ENCODE data around the gene RAP1GAP. TPM values are rescaled to one million over a fixed set of nuclear protein-coding genes. Genes with fewer than 3 reads are reported as not detected.

The RAP1GAP gene
- total RNA-seq, 1 donor from 2014 or later, result 0.64 TPM

- intact Hi-C loops (cut with DNase I), result no loop called here
- peak; percentile 15 to 51 (median 37) for TF ChIP-seq CTCF (IDR thresholded peaks at IDR 0.05)
- Histone ChIP-seq H3K36me3 (no peaks in the 10 kb centered on the region), H3K9me3 (no peaks in the 10 kb centered on the region), H3K27ac (no peak overlapping the region), H3K4me1 (no peaks in the 10 kb centered on the region), H3K27me3 (no peaks in the 10 kb centered on the region), H3K4me3 (no peak overlapping the region)
- no peak for DNase-seq (ENCODE audit: low spot score in 2 of 2)
These were observed 73.9 kb downstream of the RAP1GAP start for GRCh38 chr1:21594935-21595897.

GRCh38 chr1:21594501-21594900 lies 74.7 kb downstream of the RAP1GAP start:
- H3K4me1 ChIP-seq, result no peaks in the 10 kb centered on the region
- no peak for TF ChIP-seq CTCF (IDR thresholded peaks at IDR 0.05)
- DNase-seq (ENCODE audit: low spot score in 2 of 2), result no peak
- no peak overlapping the region for H3K4me3 ChIP-seq
- intact Hi-C loops (cut with DNase I), result no loop called here
- H3K9me3 ChIP-seq, result no peaks in the 10 kb centered on the region
- H3K27ac ChIP-seq, result no peak overlapping the region
- no peaks in the 10 kb centered on the region for H3K27me3 ChIP-seq
- no peaks in the 10 kb centered on the region for H3K36me3 ChIP-seq

GRCh38 chr1:21593231-21593630 lies 75.9 kb downstream of the RAP1GAP start:
- no peak for TF ChIP-seq CTCF (IDR thresholded peaks at IDR 0.05)
- Histone ChIP-seq H3K27ac (no peak overlapping the region), H3K9me3 (no peaks in the 10 kb centered on the region), H3K36me3 (no peaks in the 10 kb centered on the region), H3K4me3 (no peak overlapping the region), H3K27me3 (no peaks in the 10 kb centered on the region), H3K4me1 (no peaks in the 10 kb centered on the region)
- no peak for DNase-seq (ENCODE audit: low spot score in 2 of 2)
- intact Hi-C loops (cut with DNase I), result no loop called here

GRCh38 chr1:21592086-21592865 lies 76.9 kb downstream of the RAP1GAP start:
- intact Hi-C loops (cut with DNase I), result no loop called here
- DNase-seq (ENCODE audit: low spot score in 2 of 2), result no peak
- Histone ChIP-seq H3K4me3 (no peak overlapping the region), H3K27ac (no peak overlapping the region), H3K36me3 (no peaks in the 10 kb centered on the region), H3K9me3 (no peaks in the 10 kb centered on the region), H3K4me1 (no peaks in the 10 kb centered on the region), H3K27me3 (no peaks in the 10 kb centered on the region)
- no peak for TF ChIP-seq CTCF (IDR thresholded peaks at IDR 0.05)

GRCh38 chr1:21590934-21591333 lies 78.2 kb downstream of the RAP1GAP start:
- intact Hi-C loops (cut with DNase I), result no loop called here
- no peak overlapping the region for H3K4me3 ChIP-seq
- H3K9me3 ChIP-seq, result no peaks in the 10 kb centered on the region
- no peak for TF ChIP-seq CTCF (IDR thresholded peaks at IDR 0.05)
- H3K36me3 ChIP-seq, result no peaks in the 10 kb centered on the region
- no peak overlapping the region for H3K27ac ChIP-seq
- H3K4me1 ChIP-seq, result no peaks in the 10 kb centered on the region
- DNase-seq (ENCODE audit: low spot score in 2 of 2), result no peak
- no peaks in the 10 kb centered on the region for H3K27me3 ChIP-seq
